HG02973 (cell line): ENCODE measurements around the gene BRINP2.

Source experiments
- ATAC-seq: cut with Tn5 transposase; IDR thresholded peaks from one replicate; pipeline ENCODE4 v1.9.1; 2021; ENCODE audit warnings: moderate library complexity; ENCODE audit not compliant: unreplicated experiment

Gene BRINP2

GRCh38 chr1:177170756-177171535 is at the start of gene BRINP2:
Gene BRINP2, plus strand, starts transcription at chr1:177170958. Its CDS starts 58,919 bp downstream, at chr1:177229877.
- ATAC-seq, result no peak

- no peak for ATAC-seq
Measured at GRCh38 chr1:177122461-177123251, 48.1 kb upstream of the BRINP2 start.

- no peak for ATAC-seq
Measured at GRCh38 chr1:177124577-177125278, 46.0 kb upstream of the BRINP2 start.

- ATAC-seq, result no peak
Measured at GRCh38 chr1:177126267-177126666, 44.5 kb upstream of the BRINP2 start.

- ATAC-seq, result no peak
Measured at GRCh38 chr1:177128665-177129281, 42.0 kb upstream of the BRINP2 start.

- ATAC-seq, result no peak
Measured at GRCh38 chr1:177130451-177130945, 40.3 kb upstream of the BRINP2 start.

GRCh38 chr1:177131723-177132122 is 39.0 kb upstream of the BRINP2 start:
- ATAC-seq, result no peak

- ATAC-seq, result no peak
Measured at GRCh38 chr1:177132141-177132540, 38.6 kb upstream of the BRINP2 start.

- no peak for ATAC-seq
Measured at GRCh38 chr1:177133977-177134538, 36.7 kb upstream of the BRINP2 start.

- no peak for ATAC-seq
Measured at GRCh38 chr1:177135250-177135649, 35.5 kb upstream of the BRINP2 start.

- no peak for ATAC-seq
Measured at GRCh38 chr1:177137814-177138213, 32.9 kb upstream of the BRINP2 start.

GRCh38 chr1:177138347-177138746 is 32.4 kb upstream of the BRINP2 start:
- ATAC-seq, result no peak

GRCh38 chr1:177142010-177142409 is 28.7 kb upstream of the BRINP2 start:
- ATAC-seq, result no peak

- ATAC-seq, result no peak
Measured at GRCh38 chr1:177142791-177143271, 27.9 kb upstream of the BRINP2 start.

- ATAC-seq, result no peak
Measured at GRCh38 chr1:177145106-177146070, 25.4 kb upstream of the BRINP2 start.

- no peak for ATAC-seq
Measured at GRCh38 chr1:177146499-177146898, 24.3 kb upstream of the BRINP2 start.

- ATAC-seq, result no peak
Measured at GRCh38 chr1:177162243-177162642, 8.5 kb upstream of the BRINP2 start.

GRCh38 chr1:177163844-177164379 is 6.8 kb upstream of the BRINP2 start:
- ATAC-seq, result no peak
